ENCODE measurements around the gene BRI3BP.
"Not testable (repeated sequence)": the region's sequence is repeated elsewhere in the genome, so short reads cannot be mapped to it uniquely, and the experiment has no call there.

BRI3BP gene

GRCh38 chr12:125065021-125065918 lies 71.8 kb downstream of the BRI3BP start, which contains the start of gene AACS:
TSS of gene AACS (plus strand) at chr12:125065435. CDS start at chr12:125065585, 150 bp downstream.
- H3K4me3 Mint-ChIP-seq: peak within 1 kb of the TSS; percentile 81
- no peaks in the 10 kb centered on the region for H3K9me3 Mint-ChIP-seq
- peaks cover 19% of the 10 kb centered on the region for H3K4me1 Mint-ChIP-seq
- no peaks in the 10 kb centered on the region for H3K36me3 Mint-ChIP-seq
- no peak within 1 kb of the TSS for H3K27ac Mint-ChIP-seq
- H3K27me3 Mint-ChIP-seq: peaks cover 3% of the 10 kb centered on the region

- Mint-ChIP-seq H3K27me3 (peaks cover 3% of the 10 kb centered on the region), H3K27ac (no peak overlapping the region), H3K4me3 (peak overlapping the region; percentile 77), H3K9me3 (no peaks in the 10 kb centered on the region), H3K36me3 (no peaks in the 10 kb centered on the region), H3K4me1 (peaks cover 19% of the 10 kb centered on the region)
Observed at GRCh38 chr12:125065919-125066570, 72.6 kb downstream of the BRI3BP start.

GRCh38 chr12:125068391-125068790 lies 74.9 kb downstream of the BRI3BP start:
- no peaks in the 10 kb centered on the region for H3K9me3 Mint-ChIP-seq
- no peak overlapping the region for H3K27ac Mint-ChIP-seq
- H3K4me1 Mint-ChIP-seq: peaks cover 19% of the 10 kb centered on the region
- no peaks in the 10 kb centered on the region for H3K36me3 Mint-ChIP-seq
- no peaks in the 10 kb centered on the region for H3K27me3 Mint-ChIP-seq
- H3K4me3 Mint-ChIP-seq: no peak overlapping the region

GRCh38 chr12:125069616-125070015 lies 76.2 kb downstream of the BRI3BP start:
- Mint-ChIP-seq H3K4me1 (peaks cover 17% of the 10 kb centered on the region), H3K27ac (no peak overlapping the region), H3K4me3 (no peak overlapping the region), H3K36me3 (no peaks in the 10 kb centered on the region), H3K9me3 (no peaks in the 10 kb centered on the region), H3K27me3 (no peaks in the 10 kb centered on the region)

GRCh38 chr12:125070112-125070511 lies 76.7 kb downstream of the BRI3BP start:
- Mint-ChIP-seq H3K27me3 (no peaks in the 10 kb centered on the region), H3K4me1 (peaks cover 12% of the 10 kb centered on the region), H3K27ac (no peak overlapping the region), H3K4me3 (no peak overlapping the region), H3K36me3 (no peaks in the 10 kb centered on the region), H3K9me3 (no peaks in the 10 kb centered on the region)

GRCh38 chr12:125070661-125071390 lies 77.4 kb downstream of the BRI3BP start:
- no peaks in the 10 kb centered on the region for H3K36me3 Mint-ChIP-seq
- H3K9me3 Mint-ChIP-seq: no peaks in the 10 kb centered on the region
- peaks cover 12% of the 10 kb centered on the region for H3K4me1 Mint-ChIP-seq
- H3K27me3 Mint-ChIP-seq: no peaks in the 10 kb centered on the region
- no peak overlapping the region for H3K27ac Mint-ChIP-seq
- H3K4me3 Mint-ChIP-seq: no peak overlapping the region

GRCh38 chr12:125071456-125071855 lies 78.0 kb downstream of the BRI3BP start:
- H3K4me1 Mint-ChIP-seq: peaks cover 9% of the 10 kb centered on the region
- no peaks in the 10 kb centered on the region for H3K27me3 Mint-ChIP-seq
- peaks cover 3% of the 10 kb centered on the region for H3K36me3 Mint-ChIP-seq
- H3K27ac Mint-ChIP-seq: no peak overlapping the region
- H3K9me3 Mint-ChIP-seq: no peaks in the 10 kb centered on the region
- H3K4me3 Mint-ChIP-seq: no peak overlapping the region

- Mint-ChIP-seq H3K4me3 (no peak overlapping the region), H3K27me3 (no peaks in the 10 kb centered on the region), H3K9me3 (no peaks in the 10 kb centered on the region), H3K27ac (no peak overlapping the region), H3K36me3 (peaks cover 4% of the 10 kb centered on the region), H3K4me1 (no peaks in the 10 kb centered on the region)
Observed at GRCh38 chr12:125072496-125072895, 79.1 kb downstream of the BRI3BP start.

GRCh38 chr12:125074294-125074693 lies 80.8 kb downstream of the BRI3BP start:
- not testable (repeated sequence) for H3K27me3 Mint-ChIP-seq, H3K4me3 Mint-ChIP-seq, H3K36me3 Mint-ChIP-seq, H3K27ac Mint-ChIP-seq, H3K4me1 Mint-ChIP-seq, H3K9me3 Mint-ChIP-seq

- no peak overlapping the region for H3K27ac Mint-ChIP-seq
- no peaks in the 10 kb centered on the region for H3K4me1 Mint-ChIP-seq
- no peaks in the 10 kb centered on the region for H3K9me3 Mint-ChIP-seq
- no peak overlapping the region for H3K4me3 Mint-ChIP-seq
- no peaks in the 10 kb centered on the region for H3K27me3 Mint-ChIP-seq
- H3K36me3 Mint-ChIP-seq: peaks cover 7% of the 10 kb centered on the region
Observed at GRCh38 chr12:125076103-125076502, 82.7 kb downstream of the BRI3BP start.

- H3K36me3 Mint-ChIP-seq: peaks cover 11% of the 10 kb centered on the region
- no peak overlapping the region for H3K27ac Mint-ChIP-seq
- H3K27me3 Mint-ChIP-seq: no peaks in the 10 kb centered on the region
- no peaks in the 10 kb centered on the region for H3K4me1 Mint-ChIP-seq
- H3K9me3 Mint-ChIP-seq: no peaks in the 10 kb centered on the region
- H3K4me3 Mint-ChIP-seq: no peak overlapping the region
Observed at GRCh38 chr12:125079084-125079483, 85.6 kb downstream of the BRI3BP start.

GRCh38 chr12:125079648-125080645 lies 86.5 kb downstream of the BRI3BP start:
- no peaks in the 10 kb centered on the region for H3K4me1 Mint-ChIP-seq
- no peaks in the 10 kb centered on the region for H3K27me3 Mint-ChIP-seq
- no peak overlapping the region for H3K27ac Mint-ChIP-seq
- peaks cover 12% of the 10 kb centered on the region for H3K36me3 Mint-ChIP-seq
- no peak overlapping the region for H3K4me3 Mint-ChIP-seq
- no peaks in the 10 kb centered on the region for H3K9me3 Mint-ChIP-seq

All from activated naive CD4-positive, alpha-beta T cell treated with anti-CD3 and anti-CD28 coated beads, Interleukin-2, amount 50 U/mL, for 24 hours (primary cell).